Memory B cell (primary cell): ENCODE measurements around the gene TCP11L2.

Experiments
- ATAC-seq: fragments of 150-1000 bp; cut with Tn5 transposase; 2 replicates; pipeline ENCODE4 v1.10.0; 2021; ENCODE audit warnings: low read depth, mild to moderate bottlenecking, moderate library complexity
- DNase-seq, 2 donors: peaks; one replicate each; pipeline ENCODE4 v3.0.0; 2022; ENCODE audit warnings: low spot score in 2 of 2
- H3K27ac Mint-ChIP-seq: one replicate; pipeline ENCODE4 v1.8.0; 2022; ENCODE audit warnings: mild to moderate bottlenecking, moderate library complexity, mixed read lengths
- H3K27me3 Mint-ChIP-seq: one replicate; pipeline ENCODE4 v1.8.0; 2022; ENCODE audit warnings: mixed read lengths
- H3K36me3 Mint-ChIP-seq: one replicate; pipeline ENCODE4 v1.8.0; 2022; ENCODE audit warnings: mild to moderate bottlenecking, mixed read lengths
- H3K4me1 Mint-ChIP-seq: one replicate; pipeline ENCODE4 v1.8.0; 2022; ENCODE audit warnings: mixed read lengths
- H3K4me3 Mint-ChIP-seq: one replicate; pipeline ENCODE4 v1.8.0; 2022; ENCODE audit warnings: mild to moderate bottlenecking, moderate library complexity, mixed read lengths
- H3K9me3 Mint-ChIP-seq: one replicate; pipeline ENCODE4 v1.8.0; 2022; ENCODE audit warnings: mixed read lengths

Gene TCP11L2

DNA sequence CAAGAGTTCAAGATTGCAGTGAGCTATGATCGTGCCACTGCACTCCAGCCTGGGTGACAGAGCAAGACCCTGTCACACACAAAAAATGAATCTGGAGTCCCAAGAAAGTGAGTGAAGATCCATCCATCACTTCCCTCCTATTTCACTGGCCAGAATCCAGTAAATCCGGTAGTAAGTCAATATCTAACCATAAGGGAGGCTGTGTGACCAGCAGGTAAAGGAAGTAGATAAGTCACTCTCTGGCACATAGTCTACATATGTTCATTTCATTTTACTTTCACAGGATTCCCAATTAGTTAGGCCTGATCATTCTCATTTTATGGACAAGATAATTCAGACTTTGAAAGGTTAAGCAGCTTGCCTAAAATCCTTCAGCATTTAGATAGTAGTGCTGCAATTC, 11.9 kb upstream of the TCP11L2 start:
- Mint-ChIP-seq H3K27me3 (no peaks in the 10 kb centered on the region), H3K4me3 (no peak overlapping the region)

DNA sequence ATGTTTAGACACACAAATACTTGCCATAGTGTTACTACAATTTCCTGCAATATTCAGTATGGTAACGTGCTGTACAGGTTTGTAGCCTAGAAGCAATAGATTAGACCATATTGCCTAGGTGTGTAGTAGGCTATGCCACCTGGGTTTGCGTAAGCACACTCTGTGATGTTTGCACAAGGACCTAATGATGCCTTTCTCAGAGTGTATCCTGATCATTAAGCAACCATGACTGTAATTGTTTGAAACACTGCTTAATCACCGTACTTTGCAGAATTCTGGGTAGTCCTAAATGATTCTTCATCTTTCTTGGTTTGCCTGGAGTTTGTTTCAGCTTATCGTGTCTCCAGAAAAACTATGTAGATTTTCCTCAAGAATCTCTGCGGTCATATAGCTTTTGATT, 11.2 kb upstream of the TCP11L2 start:
- Mint-ChIP-seq H3K27ac (no peak overlapping the region), H3K27me3 (no peaks in the 10 kb centered on the region), H3K4me1 (peaks cover 25% of the 10 kb centered on the region), H3K9me3 (no peaks in the 10 kb centered on the region), H3K4me3 (no peak overlapping the region), H3K36me3 (no peaks in the 10 kb centered on the region)
- ATAC-seq (no peak), DNase-seq (no peak)

More for the DNA sequence above, 11.9 kb upstream of the TCP11L2 start:
- no peak for DNase-seq
- H3K36me3 Mint-ChIP-seq = no peaks in the 10 kb centered on the region
- no peak overlapping the region for H3K27ac Mint-ChIP-seq
- H3K9me3 Mint-ChIP-seq = no peaks in the 10 kb centered on the region
- H3K4me1 Mint-ChIP-seq = peaks cover 29% of the 10 kb centered on the region
- ATAC-seq = no peak

DNA sequence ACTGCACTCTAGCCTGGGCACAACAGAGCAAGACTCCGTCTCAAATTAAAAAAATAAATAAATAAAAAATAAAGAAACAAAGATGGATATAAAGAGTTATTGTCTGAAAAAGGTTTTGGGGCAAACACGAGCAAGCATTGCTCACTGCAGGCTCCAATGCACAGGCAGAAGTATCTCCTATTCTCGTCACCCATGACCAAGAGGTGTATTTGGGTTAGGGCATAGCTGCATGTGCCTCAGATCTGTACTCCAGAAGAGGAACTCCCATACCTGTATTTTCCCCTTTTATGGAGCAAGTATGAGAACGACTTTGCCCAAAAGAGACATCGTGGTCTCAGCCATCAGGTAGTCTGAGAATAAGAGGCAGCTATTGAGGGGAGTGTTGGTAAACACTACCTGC, 10.2 kb upstream of the TCP11L2 start:
- Mint-ChIP-seq H3K4me3 (no peak overlapping the region), H3K4me1 (peaks cover 21% of the 10 kb centered on the region), H3K27ac (no peak overlapping the region), H3K36me3 (no peaks in the 10 kb centered on the region), H3K9me3 (no peaks in the 10 kb centered on the region), H3K27me3 (no peaks in the 10 kb centered on the region)
- ATAC-seq (peak; percentile 47), DNase-seq (no peak)

DNA sequence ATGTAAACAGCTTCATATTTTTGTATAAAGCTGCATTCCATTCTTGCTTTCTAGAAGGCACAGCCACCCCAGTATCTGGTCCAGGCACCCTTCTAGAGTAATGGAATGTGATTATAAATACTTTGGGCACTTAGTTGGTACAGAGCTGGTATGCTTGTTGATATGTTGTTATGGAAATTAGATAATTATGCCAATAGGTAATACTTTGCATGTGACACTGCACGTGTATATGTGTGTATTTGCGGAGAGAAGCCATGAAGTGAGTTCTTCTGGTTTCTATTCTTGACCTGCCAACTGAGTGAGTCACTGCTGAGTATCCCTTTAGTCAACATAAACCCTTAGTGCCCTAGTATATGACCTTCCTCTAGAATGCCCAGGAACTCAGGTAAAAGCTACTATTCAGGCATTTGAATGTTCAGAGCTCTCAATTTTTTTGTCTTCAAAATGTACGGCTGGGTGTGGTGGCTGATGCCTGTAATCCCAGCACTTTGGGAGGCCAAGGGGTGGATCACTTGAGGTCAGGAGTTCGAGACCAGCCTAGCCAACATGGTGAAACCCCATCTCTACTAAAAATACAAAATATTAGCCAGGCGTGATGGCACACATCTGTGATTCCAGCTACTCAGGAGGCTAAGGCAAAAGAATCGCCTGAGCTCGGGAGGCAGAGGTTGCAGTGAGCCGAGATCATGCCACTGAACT, 6.2 kb upstream of the TCP11L2 start:
- ATAC-seq = peak; percentile 4
- Mint-ChIP-seq H3K36me3 (no peaks in the 10 kb centered on the region), H3K4me3 (no peak overlapping the region), H3K27me3 (no peaks in the 10 kb centered on the region), H3K4me1 (peaks cover 22% of the 10 kb centered on the region), H3K27ac (peak overlapping the region; percentile 18), H3K9me3 (no peaks in the 10 kb centered on the region)
- no peak for DNase-seq

DNA sequence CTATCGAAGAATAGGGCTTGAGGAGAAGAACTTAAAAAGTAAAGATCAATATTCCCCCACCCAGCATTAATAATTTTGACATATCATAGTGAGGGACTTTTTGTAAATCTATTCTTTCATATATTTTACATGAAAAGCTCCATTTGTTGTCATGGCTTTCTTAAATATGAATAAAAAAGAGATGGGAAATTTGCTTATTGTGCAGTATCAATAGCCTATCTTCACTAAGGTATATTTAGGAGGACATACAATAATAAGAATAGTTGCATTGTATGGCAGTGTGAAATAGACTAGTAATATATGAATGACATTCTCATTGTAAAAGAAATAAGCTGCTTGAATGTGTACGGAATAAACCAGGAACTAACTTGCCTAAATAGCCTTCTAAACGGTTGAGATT, 5.5 kb upstream of the TCP11L2 start:
- Mint-ChIP-seq H3K27ac (peak overlapping the region; percentile 90), H3K36me3 (no peaks in the 10 kb centered on the region), H3K4me1 (peaks cover 25% of the 10 kb centered on the region), H3K9me3 (no peaks in the 10 kb centered on the region), H3K4me3 (no peak overlapping the region), H3K27me3 (no peaks in the 10 kb centered on the region)
- DNase-seq (no peak), ATAC-seq (no peak)

DNA sequence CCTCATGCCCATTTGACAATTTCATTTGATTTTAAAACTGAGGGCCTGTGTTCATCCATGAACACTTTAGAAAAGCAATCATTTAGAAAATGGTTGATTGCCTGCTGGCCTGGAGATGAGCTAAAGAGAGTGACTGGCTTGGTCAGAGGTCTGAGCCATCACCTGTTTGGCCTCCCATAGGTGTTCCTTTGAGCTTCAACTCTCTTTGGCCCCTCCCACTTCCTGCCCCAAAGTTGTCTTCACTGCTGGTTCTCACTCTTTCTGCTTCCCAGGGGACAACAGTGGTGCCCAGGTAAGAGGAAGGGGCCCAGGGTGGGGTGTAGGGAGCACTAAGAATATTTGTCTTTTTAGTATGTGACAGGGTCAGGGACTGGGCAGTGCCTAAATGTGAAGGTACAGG, 4.9 kb upstream of the TCP11L2 start:
- ATAC-seq = no peak

DNA sequence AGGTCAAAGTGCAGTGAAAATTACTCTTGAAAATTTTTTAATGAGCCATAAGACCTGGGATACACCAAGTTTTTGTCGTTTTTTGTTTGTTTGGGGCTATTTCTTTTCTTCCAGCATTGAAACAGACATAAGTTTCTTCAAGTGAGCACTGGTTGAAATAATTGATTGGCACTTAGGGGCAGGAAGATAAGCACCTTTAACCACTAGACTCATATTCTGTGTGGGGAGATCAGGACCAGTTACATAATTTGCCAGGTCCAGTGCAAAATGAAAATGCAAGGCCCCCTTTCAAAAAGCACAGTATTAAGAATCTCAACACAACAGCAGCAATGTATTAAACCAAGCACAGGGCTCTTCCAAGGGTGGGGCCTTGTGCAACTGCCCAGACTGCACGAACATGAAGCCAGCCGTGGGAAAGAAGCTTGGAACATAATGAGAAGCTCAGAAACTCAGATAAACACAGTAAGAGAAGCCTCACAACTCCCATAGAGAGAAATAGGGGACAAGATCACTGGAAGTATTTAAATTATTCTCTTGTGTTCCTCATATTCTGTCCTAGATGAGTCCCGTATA, 3.2 kb upstream of the TCP11L2 start:
- Mint-ChIP-seq H3K27me3 (no peaks in the 10 kb centered on the region), H3K36me3 (peaks cover 3% of the 10 kb centered on the region), H3K27ac (peak overlapping the region; percentile 99), H3K4me1 (peaks cover 28% of the 10 kb centered on the region), H3K4me3 (no peak overlapping the region), H3K9me3 (no peaks in the 10 kb centered on the region)
- no peak for DNase-seq
- no peak for ATAC-seq

More for the DNA sequence above, 4.9 kb upstream of the TCP11L2 start:
- Mint-ChIP-seq H3K36me3 (no peaks in the 10 kb centered on the region), H3K4me3 (peak overlapping the region; percentile 43), H3K27ac (peak overlapping the region; percentile 90), H3K9me3 (no peaks in the 10 kb centered on the region), H3K27me3 (no peaks in the 10 kb centered on the region), H3K4me1 (peaks cover 22% of the 10 kb centered on the region)
- DNase-seq = no peak

DNA sequence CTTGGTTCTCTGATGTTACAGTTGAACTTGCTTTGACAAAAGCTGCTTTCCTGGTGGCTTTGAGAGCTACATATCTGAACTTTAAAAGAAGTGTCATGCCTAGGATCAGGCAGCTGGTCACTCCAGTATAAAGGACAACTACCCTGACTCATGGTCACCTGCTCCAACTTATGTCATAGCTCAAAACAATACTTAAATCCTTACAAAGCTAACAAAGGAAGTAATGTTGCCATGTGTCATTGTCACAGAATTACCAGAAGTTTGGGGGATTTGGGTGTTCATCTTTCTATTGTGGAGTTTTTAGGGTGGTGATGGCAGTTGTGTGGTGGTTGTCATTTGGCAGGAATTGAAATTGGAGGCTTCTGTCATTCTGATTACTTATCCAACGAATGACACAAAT, 1.8 kb upstream of the TCP11L2 start:
- H3K4me1 Mint-ChIP-seq = peaks cover 40% of the 10 kb centered on the region
- no peaks in the 10 kb centered on the region for H3K27me3 Mint-ChIP-seq
- no peak for ATAC-seq
- peaks cover 12% of the 10 kb centered on the region for H3K36me3 Mint-ChIP-seq
- no peaks in the 10 kb centered on the region for H3K9me3 Mint-ChIP-seq
- peak overlapping the region; percentile 99 for H3K27ac Mint-ChIP-seq
- DNase-seq = no peak
- peak overlapping the region; percentile 84 for H3K4me3 Mint-ChIP-seq

DNA sequence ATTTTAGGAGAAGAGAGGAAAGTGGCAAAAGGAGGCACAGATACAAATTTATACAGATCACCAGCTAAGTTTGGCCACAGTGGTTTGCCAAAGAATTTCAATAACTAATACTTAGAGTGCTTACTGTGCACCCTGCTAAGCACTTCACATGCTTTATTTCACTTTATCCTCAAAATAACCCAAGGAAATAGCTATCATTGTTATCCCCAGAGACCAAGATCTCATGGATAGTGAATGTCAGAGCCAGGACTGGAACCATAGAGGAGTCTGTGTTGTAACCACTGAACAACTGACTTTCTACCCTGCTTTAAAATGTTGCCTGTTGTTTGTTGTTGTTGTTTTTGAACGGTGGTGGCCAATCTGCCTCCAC, 1.3 kb upstream of the TCP11L2 start:
- Mint-ChIP-seq H3K4me3 (peak overlapping the region; percentile 84), H3K27me3 (no peaks in the 10 kb centered on the region), H3K4me1 (peaks cover 42% of the 10 kb centered on the region), H3K9me3 (no peaks in the 10 kb centered on the region), H3K27ac (peak overlapping the region; percentile 99), H3K36me3 (peaks cover 13% of the 10 kb centered on the region)
- no peak for ATAC-seq
- no peak for DNase-seq

DNA sequence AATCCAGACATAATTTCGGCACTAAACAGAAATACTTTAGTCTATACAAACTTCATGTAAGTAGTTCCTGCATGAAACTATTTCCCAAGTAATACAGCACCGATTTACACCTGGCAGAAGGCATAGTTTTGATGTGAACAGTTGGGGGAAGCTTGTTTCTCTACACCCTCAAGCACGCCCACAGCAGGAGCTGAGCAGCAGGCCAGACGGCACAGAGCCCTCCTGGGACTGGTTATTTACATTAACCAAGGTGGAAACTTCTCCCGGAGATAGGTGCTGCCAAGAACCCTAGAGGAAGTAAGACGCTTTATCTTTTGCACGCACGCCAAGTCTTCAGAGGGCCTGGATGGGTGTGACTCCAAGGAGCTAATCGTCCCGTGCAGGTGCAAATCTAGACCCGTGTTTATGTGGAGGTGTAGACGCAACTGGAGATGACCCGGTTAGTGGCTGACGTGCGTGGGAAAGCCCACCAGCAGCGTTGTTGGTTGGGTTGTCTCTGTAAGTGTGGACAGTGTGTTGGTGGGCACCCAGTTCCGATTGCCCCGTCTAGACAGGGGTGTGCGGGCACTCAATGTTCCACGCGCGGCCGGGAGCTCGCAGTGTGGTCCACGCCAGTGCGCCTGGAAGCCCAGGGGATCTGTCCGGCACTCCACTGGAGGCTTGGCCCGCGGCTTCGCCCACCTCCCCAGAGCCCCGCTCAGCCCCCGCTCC, 767 bp upstream of the TCP11L2 start:
- H3K27me3 Mint-ChIP-seq = no peaks in the 10 kb centered on the region
- ATAC-seq = peak; percentile 60
- peaks cover 14% of the 10 kb centered on the region for H3K36me3 Mint-ChIP-seq
- H3K4me3 Mint-ChIP-seq = peak overlapping the region; percentile 84
- H3K27ac Mint-ChIP-seq = peak overlapping the region; percentile 99
- H3K4me1 Mint-ChIP-seq = peaks cover 44% of the 10 kb centered on the region
- H3K9me3 Mint-ChIP-seq = no peaks in the 10 kb centered on the region
- DNase-seq = peak; percentile 85 to 86

DNA sequence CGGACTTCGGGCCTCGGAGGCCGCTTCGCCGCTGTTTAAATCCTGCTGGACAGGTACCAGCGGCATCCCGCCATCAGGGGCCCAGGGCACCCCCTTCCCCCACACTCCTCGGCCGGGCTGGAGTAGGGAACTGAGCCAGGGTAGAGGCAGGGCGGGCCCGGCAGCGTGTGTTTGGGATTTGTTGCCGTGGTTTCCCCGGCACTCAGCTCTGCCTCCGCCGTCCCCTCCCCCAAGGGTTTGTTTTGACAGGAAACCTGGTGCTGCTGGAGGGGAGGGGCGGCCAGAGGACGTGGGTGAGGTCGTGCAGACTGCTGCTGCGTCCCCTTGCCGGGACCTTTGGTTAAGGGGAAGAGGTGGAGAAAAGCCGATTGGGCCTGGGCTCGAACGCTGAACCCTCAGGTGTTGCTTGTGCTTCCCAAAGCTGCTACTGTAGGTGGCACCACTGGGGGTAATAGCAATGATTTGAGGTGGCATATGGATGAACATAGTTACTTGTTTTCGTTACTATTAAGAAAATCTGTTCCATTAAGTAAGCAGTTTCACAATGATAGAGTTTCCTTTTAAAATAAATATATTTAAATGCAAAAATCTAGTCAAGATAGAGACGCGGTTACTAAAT, 778 bp downstream of the TCP11L2 start:
- peak; percentile 45 for ATAC-seq
- DNase-seq = peak; percentile 88 to 94
- peaks cover 39% of the 10 kb centered on the region for H3K4me1 Mint-ChIP-seq
- H3K27ac Mint-ChIP-seq = peak overlapping the region; percentile 99
- no peaks in the 10 kb centered on the region for H3K27me3 Mint-ChIP-seq
- no peaks in the 10 kb centered on the region for H3K9me3 Mint-ChIP-seq
- peak overlapping the region; percentile 99 for H3K4me3 Mint-ChIP-seq
- peaks cover 16% of the 10 kb centered on the region for H3K36me3 Mint-ChIP-seq

DNA sequence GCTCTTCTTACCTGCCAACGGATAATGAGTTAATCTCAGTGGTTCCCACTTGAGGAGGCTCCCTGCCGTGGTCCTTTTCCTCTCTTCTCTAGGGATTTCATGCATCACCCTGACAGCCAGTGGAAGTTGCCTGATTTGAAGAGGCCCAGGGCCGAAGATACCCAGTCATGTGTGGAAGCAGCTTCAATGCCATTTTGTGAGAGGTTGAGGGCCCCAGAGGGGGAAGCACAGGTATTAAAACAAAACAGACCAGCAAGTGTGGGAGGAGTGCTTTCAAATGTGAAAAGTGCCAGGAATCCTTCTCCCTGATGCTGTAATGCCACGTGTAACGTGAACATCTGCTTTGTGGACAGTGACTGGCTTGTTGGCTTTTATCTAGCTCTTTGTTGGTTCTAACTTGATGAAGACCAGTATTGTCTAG, 1.5 kb downstream of the TCP11L2 start:
- Mint-ChIP-seq H3K27me3 (no peaks in the 10 kb centered on the region), H3K4me1 (peaks cover 45% of the 10 kb centered on the region), H3K9me3 (no peaks in the 10 kb centered on the region), H3K36me3 (peaks cover 19% of the 10 kb centered on the region), H3K4me3 (peak overlapping the region; percentile 99), H3K27ac (peak overlapping the region; percentile 99)
- no peak for DNase-seq
- ATAC-seq = no peak

DNA sequence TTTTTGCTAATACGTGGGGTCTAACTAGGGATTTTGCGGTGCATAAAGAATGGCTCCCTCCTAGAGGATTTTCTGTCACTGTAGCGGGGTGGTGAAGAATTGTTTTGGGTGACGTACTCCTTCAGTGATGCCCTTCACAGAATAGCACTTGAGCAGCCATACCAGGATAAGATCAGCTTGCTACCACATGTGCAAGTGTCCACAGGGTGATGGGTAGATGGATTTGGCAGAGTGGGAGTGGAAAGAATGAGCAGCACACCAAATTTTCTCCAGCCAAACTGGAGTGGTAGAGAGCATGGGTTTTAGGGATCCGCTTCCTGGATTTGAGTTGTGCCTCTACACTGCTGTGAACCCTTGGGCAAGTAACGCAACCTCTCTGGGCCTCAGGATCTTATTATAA, 2.3 kb downstream of the TCP11L2 start:
- H3K4me3 Mint-ChIP-seq = peak overlapping the region; percentile 99
- peaks cover 49% of the 10 kb centered on the region for H3K4me1 Mint-ChIP-seq
- H3K27me3 Mint-ChIP-seq = no peaks in the 10 kb centered on the region
- no peaks in the 10 kb centered on the region for H3K9me3 Mint-ChIP-seq
- peak overlapping the region; percentile 99 for H3K27ac Mint-ChIP-seq
- H3K36me3 Mint-ChIP-seq = peaks cover 19% of the 10 kb centered on the region
- ATAC-seq = no peak
- DNase-seq = no peak

DNA sequence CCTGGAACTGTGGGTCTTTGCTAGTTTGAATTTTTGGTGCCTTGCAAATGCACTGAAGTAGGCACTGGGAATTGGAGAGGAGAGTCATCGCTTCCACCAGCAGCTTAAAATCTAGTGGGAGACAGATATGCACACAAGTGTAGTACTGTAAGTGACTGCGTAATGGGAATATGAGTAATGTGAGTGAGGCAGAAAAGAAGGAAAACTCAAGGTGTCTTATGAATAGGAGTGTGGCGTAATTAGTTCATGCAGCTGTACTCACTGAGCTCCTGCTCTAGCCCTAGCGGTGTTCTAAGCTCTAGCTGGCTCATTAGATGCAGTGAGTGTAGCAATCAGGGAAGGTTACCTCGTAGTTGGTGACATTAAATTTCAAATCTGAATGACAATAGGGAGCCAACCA, 2.8 kb downstream of the TCP11L2 start:
- peaks cover 19% of the 10 kb centered on the region for H3K36me3 Mint-ChIP-seq
- H3K9me3 Mint-ChIP-seq = no peaks in the 10 kb centered on the region
- no peaks in the 10 kb centered on the region for H3K27me3 Mint-ChIP-seq
- H3K4me3 Mint-ChIP-seq = peak overlapping the region; percentile 40
- peaks cover 54% of the 10 kb centered on the region for H3K4me1 Mint-ChIP-seq
- peak overlapping the region; percentile 99 for H3K27ac Mint-ChIP-seq
- DNase-seq (no peak), ATAC-seq (no peak)
